Smooth muscle cell (in vitro differentiated cells): Measurements from ENCODE around the gene ETV7. TPM values are rescaled to one million over a fixed set of nuclear protein-coding genes. Genes with fewer than 3 reads are reported as not detected.

Experiments used
- DNase-seq: peaks from one replicate; lab custom pipeline; 2025; ENCODE audit not compliant: unreplicated experiment; lab: John Stamatoyannopoulos, UW
- H2AFZ ChIP-seq: fragments of 200-600 bp; sonication (generic); 2 replicates; pipeline ENCODE4 v1.6.0; 2016; ENCODE audit warnings: antibody characterized with exemption, low read depth, mild to moderate bottlenecking
- H3F3A ChIP-seq: fragments of 200-600 bp; sonication (generic); 2 replicates; pipeline ENCODE4 v1.6.0; 2017; ENCODE audit warnings: antibody characterized with exemption, low read depth
- H3K27ac ChIP-seq: fragments of 200-600 bp; sonication (generic); 2 replicates; pipeline ENCODE4 v1.5.1; 2016; ENCODE audit warnings: low read depth, mild to moderate bottlenecking
- H3K27me3 ChIP-seq: fragments of 200-600 bp; sonication (generic); 2 replicates; pipeline ENCODE4 v1.6.1; 2016; ENCODE audit warnings: low read depth, mild to moderate bottlenecking
- H3K36me3 ChIP-seq: fragments of 200-600 bp; sonication (generic); 2 replicates; pipeline ENCODE4 v1.5.1; 2016; ENCODE audit warnings: low read depth
- H3K4me1 ChIP-seq: fragments of 200-600 bp; sonication (generic); 2 replicates; pipeline ENCODE4 v1.5.1; 2016; ENCODE audit warnings: low read depth
- H3K4me2 ChIP-seq: fragments of 200-600 bp; sonication (generic); 2 replicates; pipeline ENCODE4 v1.6.0; 2016; ENCODE audit warnings: mild to moderate bottlenecking
- H3K4me3 ChIP-seq: fragments of 200-600 bp; sonication (generic); 2 replicates; pipeline ENCODE4 v1.5.1; 2016; ENCODE audit warnings: mild to moderate bottlenecking
- H3K79me2 ChIP-seq: fragments of 200-600 bp; sonication (generic); 2 replicates; pipeline ENCODE4 v1.6.0; 2016; ENCODE audit warnings: low read depth, mild to moderate bottlenecking
- H3K9ac ChIP-seq: fragments of 200-600 bp; sonication (generic); 2 replicates; pipeline ENCODE4 v1.6.0; 2016; ENCODE audit warnings: low read depth
- H3K9me3 ChIP-seq: fragments of 200-600 bp; sonication (generic); replicated peaks from 2 replicates; pipeline ENCODE4 v1.5.1; 2016; ENCODE audit warnings: low read depth
- H4K20me1 ChIP-seq: fragments of 200-600 bp; sonication (generic); 2 replicates; pipeline ENCODE4 v1.6.0; 2016; ENCODE audit warnings: low read depth
- WGBS: methylation state at CpG from one replicate; pipeline ENCODE4 v1.1.7; 2016; ENCODE audit warnings: low lambda C conversion rate; 5-methylcytosine and 5-hydroxymethylcytosine counted together
- polyA plus RNA-seq: library from polyadenylated mRNA; unstranded; fragments of >200 nt; fragmentation: Nextera tagmentation; extraction: Ambion mirVana; gene quantifications from 2 replicates; pipeline ENCODE4 v1.2.1, GENCODE V29; 2016
- total RNA-seq: library from RNA; depleted of rRNA; stranded (reverse); fragments of >200 nt; gene quantifications from 2 replicates; pipeline ENCODE4 v1.2.3, GENCODE V29; 2014
- TF ChIP-seq, protein P1 (sequence below): fragments of 200-600 bp; sonication (generic); IDR thresholded peaks from 2 replicates; pipeline ENCODE4 v1.5.1; 2017; ENCODE audit warnings: borderline replicate concordance, mild to moderate bottlenecking, antibody characterized with exemption; ENCODE audit not compliant: insufficient read depth, poor library complexity, severe bottlenecking

The ETV7 gene
- total and polyA plus RNA-seq, 2 experiments from 2014 or later: 0.83 TPM; not detected in 1

DNA sequence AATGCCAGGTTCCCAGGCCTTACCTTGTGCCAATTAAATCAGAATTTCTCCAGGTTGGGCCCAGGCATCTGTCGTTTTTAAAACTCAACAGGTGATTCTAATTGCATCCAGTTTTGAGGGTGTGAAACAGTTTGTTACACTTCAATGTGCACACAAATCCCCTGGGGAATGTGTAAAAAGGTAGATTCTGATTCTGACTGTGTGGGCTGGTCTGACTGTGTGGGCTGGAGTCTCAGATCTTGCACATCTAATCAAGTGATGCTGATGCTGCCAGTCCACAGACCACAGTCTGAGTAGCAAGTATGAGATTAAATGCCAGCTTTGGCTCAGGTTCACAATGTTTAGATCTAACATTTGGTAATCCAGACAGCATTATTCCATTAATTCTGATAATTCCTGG, 12.5 kb upstream of the ETV7 start:
- Histone ChIP-seq H3K4me1 (no peaks in the 10 kb centered on the region), H3K27me3 (no peaks in the 10 kb centered on the region), H3K9ac (no peak overlapping the region), H3K27ac (no peak overlapping the region), H3K4me3 (no peak overlapping the region), H3K4me2 (no peak overlapping the region), H4K20me1 (no peaks in the 10 kb centered on the region), H3F3A (no peaks in the 10 kb centered on the region), H3K79me2 (no peaks in the 10 kb centered on the region), H2AFZ (no peak overlapping the region), H3K36me3 (no peaks in the 10 kb centered on the region), H3K9me3 (no peaks in the 10 kb centered on the region)
- DNase-seq: no peak
- WGBS: 86% methylated on average over 1 of the region's 1 CpG
- TF ChIP-seq, protein P1, sequence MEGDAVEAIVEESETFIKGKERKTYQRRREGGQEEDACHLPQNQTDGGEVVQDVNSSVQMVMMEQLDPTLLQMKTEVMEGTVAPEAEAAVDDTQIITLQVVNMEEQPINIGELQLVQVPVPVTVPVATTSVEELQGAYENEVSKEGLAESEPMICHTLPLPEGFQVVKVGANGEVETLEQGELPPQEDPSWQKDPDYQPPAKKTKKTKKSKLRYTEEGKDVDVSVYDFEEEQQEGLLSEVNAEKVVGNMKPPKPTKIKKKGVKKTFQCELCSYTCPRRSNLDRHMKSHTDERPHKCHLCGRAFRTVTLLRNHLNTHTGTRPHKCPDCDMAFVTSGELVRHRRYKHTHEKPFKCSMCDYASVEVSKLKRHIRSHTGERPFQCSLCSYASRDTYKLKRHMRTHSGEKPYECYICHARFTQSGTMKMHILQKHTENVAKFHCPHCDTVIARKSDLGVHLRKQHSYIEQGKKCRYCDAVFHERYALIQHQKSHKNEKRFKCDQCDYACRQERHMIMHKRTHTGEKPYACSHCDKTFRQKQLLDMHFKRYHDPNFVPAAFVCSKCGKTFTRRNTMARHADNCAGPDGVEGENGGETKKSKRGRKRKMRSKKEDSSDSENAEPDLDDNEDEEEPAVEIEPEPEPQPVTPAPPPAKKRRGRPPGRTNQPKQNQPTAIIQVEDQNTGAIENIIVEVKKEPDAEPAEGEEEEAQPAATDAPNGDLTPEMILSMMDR: no peak

DNA sequence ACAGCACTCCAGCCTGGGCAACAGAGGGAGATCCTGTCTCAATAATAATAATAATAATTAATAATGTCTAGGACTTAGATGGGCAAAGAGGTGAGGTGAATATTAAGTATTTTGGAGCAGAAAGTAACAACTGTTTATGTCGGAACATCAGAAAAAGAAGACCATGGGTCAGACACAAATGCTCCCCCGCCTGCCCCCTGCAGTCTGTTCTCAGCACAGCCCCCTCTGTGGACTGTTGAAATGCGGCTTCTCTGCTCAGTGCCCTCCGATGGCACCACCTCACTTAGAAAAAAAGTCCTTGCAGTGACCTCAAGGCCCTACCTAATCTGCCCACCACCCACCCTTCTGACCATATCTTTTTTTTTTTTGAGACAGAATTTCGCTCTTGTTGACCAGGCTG, 5.2 kb upstream of the ETV7 start:
- no peak overlapping the region for H3K9ac ChIP-seq
- H3K27ac ChIP-seq: no peak overlapping the region
- 89% methylated on average over 5 of the region's 5 CpGs for WGBS
- no peaks in the 10 kb centered on the region for H3K36me3 ChIP-seq
- H3K27me3 ChIP-seq: peaks cover 33% of the 10 kb centered on the region
- H3K9me3 ChIP-seq: no peaks in the 10 kb centered on the region
- H4K20me1 ChIP-seq: no peaks in the 10 kb centered on the region
- H3K4me2 ChIP-seq: no peak overlapping the region
- no peak overlapping the region for H2AFZ ChIP-seq
- DNase-seq: no peak
- no peaks in the 10 kb centered on the region for H3K4me1 ChIP-seq
- no peaks in the 10 kb centered on the region for H3F3A ChIP-seq
- TF ChIP-seq, protein P1: no peak
- H3K4me3 ChIP-seq: no peak overlapping the region
- no peaks in the 10 kb centered on the region for H3K79me2 ChIP-seq

- no peak overlapping the region for H3K9ac ChIP-seq
- no peak for DNase-seq
- H3F3A ChIP-seq: no peaks in the 10 kb centered on the region
- H3K4me3 ChIP-seq: no peak overlapping the region
- H2AFZ ChIP-seq: no peak overlapping the region
- no peaks in the 10 kb centered on the region for H3K36me3 ChIP-seq
- no peak overlapping the region for H3K27ac ChIP-seq
- H3K79me2 ChIP-seq: no peaks in the 10 kb centered on the region
- TF ChIP-seq, protein P1: no peak
- H3K4me1 ChIP-seq: no peaks in the 10 kb centered on the region
- no peak overlapping the region for H3K4me2 ChIP-seq
- peaks cover 65% of the 10 kb centered on the region for H3K27me3 ChIP-seq
- H3K9me3 ChIP-seq: no peaks in the 10 kb centered on the region
- H4K20me1 ChIP-seq: no peaks in the 10 kb centered on the region
Observed at GRCh38 chr6:36389353-36389752, 1.9 kb upstream of the ETV7 start.
